ENCODE results near the gene ZNF490.

DNA sequence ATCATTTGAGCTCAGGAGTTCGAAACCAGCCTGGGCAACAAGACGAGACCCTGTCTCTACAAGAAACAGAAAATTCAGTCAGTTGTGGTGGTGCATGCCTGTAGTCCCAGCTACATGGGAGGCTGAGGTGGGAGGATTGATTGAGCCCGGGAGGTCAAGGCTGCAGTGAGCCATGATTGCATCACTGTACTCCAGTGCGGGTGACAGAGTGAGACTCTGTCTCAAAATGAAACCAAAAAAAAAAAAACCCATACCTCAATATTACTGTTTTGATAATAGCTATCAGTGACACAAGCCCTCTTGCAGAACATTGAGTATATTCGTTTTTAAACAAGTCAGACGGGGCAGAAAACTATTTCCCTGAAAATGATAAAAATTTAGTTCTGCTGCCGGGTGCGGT lies 16.3 kb upstream of the ZNF490 start:
- TF ChIP-seq POLR2A (IDR thresholded peaks at IDR 0.05; ENCODE audit: low read depth, low read length) (no peak), BCLAF1 (IDR thresholded peaks at IDR 0.05) (no peak), JUND (IDR thresholded peaks at IDR 0.05; ENCODE audit: low read depth, low read length) (no peak), RAD21 (IDR thresholded peaks at IDR 0.05; ENCODE audit: insufficient read depth, low read depth, low read length) (no peak), CHD2 (IDR thresholded peaks at IDR 0.05; ENCODE audit: borderline replicate concordance, low read depth, low read length) (no peak), RCOR1 (conservative IDR thresholded peaks at IDR 0.05; ENCODE audit: low read depth, low read length) (no peak), JUNB (IDR thresholded peaks at IDR 0.05) (no peak)
- TF ChIP-seq, protein P1, sequence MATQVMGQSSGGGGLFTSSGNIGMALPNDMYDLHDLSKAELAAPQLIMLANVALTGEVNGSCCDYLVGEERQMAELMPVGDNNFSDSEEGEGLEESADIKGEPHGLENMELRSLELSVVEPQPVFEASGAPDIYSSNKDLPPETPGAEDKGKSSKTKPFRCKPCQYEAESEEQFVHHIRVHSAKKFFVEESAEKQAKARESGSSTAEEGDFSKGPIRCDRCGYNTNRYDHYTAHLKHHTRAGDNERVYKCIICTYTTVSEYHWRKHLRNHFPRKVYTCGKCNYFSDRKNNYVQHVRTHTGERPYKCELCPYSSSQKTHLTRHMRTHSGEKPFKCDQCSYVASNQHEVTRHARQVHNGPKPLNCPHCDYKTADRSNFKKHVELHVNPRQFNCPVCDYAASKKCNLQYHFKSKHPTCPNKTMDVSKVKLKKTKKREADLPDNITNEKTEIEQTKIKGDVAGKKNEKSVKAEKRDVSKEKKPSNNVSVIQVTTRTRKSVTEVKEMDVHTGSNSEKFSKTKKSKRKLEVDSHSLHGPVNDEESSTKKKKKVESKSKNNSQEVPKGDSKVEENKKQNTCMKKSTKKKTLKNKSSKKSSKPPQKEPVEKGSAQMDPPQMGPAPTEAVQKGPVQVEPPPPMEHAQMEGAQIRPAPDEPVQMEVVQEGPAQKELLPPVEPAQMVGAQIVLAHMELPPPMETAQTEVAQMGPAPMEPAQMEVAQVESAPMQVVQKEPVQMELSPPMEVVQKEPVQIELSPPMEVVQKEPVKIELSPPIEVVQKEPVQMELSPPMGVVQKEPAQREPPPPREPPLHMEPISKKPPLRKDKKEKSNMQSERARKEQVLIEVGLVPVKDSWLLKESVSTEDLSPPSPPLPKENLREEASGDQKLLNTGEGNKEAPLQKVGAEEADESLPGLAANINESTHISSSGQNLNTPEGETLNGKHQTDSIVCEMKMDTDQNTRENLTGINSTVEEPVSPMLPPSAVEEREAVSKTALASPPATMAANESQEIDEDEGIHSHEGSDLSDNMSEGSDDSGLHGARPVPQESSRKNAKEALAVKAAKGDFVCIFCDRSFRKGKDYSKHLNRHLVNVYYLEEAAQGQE (IDR thresholded peaks at IDR 0.05; ENCODE audit: low read depth, low read length), result no peak
- TF ChIP-seq, protein P2, sequence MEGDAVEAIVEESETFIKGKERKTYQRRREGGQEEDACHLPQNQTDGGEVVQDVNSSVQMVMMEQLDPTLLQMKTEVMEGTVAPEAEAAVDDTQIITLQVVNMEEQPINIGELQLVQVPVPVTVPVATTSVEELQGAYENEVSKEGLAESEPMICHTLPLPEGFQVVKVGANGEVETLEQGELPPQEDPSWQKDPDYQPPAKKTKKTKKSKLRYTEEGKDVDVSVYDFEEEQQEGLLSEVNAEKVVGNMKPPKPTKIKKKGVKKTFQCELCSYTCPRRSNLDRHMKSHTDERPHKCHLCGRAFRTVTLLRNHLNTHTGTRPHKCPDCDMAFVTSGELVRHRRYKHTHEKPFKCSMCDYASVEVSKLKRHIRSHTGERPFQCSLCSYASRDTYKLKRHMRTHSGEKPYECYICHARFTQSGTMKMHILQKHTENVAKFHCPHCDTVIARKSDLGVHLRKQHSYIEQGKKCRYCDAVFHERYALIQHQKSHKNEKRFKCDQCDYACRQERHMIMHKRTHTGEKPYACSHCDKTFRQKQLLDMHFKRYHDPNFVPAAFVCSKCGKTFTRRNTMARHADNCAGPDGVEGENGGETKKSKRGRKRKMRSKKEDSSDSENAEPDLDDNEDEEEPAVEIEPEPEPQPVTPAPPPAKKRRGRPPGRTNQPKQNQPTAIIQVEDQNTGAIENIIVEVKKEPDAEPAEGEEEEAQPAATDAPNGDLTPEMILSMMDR (IDR thresholded peaks at IDR 0.05 in 2 of 3, conservative IDR thresholded peaks at IDR 0.05 in 1 of 3; ENCODE audit: control insufficient read depth in 2 of 3, extremely low read depth in 1 of 3, insufficient read depth in 1 of 3, low read depth in 3 of 3, low read length in 3 of 3), result no peak
- TF ChIP-seq, protein P3, sequence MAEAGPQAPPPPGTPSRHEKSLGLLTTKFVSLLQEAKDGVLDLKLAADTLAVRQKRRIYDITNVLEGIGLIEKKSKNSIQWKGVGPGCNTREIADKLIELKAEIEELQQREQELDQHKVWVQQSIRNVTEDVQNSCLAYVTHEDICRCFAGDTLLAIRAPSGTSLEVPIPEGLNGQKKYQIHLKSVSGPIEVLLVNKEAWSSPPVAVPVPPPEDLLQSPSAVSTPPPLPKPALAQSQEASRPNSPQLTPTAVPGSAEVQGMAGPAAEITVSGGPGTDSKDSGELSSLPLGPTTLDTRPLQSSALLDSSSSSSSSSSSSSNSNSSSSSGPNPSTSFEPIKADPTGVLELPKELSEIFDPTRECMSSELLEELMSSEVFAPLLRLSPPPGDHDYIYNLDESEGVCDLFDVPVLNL (IDR thresholded peaks at IDR 0.05; ENCODE audit: low read depth, low read length), result no peak
- TF ChIP-seq, protein P4, sequence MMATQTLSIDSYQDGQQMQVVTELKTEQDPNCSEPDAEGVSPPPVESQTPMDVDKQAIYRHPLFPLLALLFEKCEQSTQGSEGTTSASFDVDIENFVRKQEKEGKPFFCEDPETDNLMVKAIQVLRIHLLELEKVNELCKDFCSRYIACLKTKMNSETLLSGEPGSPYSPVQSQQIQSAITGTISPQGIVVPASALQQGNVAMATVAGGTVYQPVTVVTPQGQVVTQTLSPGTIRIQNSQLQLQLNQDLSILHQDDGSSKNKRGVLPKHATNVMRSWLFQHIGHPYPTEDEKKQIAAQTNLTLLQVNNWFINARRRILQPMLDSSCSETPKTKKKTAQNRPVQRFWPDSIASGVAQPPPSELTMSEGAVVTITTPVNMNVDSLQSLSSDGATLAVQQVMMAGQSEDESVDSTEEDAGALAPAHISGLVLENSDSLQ (IDR thresholded peaks at IDR 0.05), result no peak
- TF ChIP-seq, protein P5, sequence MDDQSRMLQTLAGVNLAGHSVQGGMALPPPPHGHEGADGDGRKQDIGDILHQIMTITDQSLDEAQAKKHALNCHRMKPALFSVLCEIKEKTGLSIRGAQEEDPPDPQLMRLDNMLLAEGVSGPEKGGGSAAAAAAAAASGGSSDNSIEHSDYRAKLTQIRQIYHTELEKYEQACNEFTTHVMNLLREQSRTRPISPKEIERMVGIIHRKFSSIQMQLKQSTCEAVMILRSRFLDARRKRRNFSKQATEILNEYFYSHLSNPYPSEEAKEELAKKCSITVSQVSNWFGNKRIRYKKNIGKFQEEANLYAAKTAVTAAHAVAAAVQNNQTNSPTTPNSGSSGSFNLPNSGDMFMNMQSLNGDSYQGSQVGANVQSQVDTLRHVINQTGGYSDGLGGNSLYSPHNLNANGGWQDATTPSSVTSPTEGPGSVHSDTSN (IDR thresholded peaks at IDR 0.05; ENCODE audit: insufficient replicate concordance, low read depth, low read length), result no peak

Measured in GM12878 (cell line).